Esophagus muscularis mucosa (tissue), 4 donors: ENCODE measurements around the gene CMTM7. TPM values are rescaled to one million over a fixed set of nuclear protein-coding genes. Genes with fewer than 3 reads are reported as not detected.

ENCODE experiments used
- DNase-seq: peaks from one replicate; pipeline ENCODE4 v3.0.0-alpha.2; 2017; ENCODE audit errors: extremely low spot score
- H3K27ac ChIP-seq, 4 donors: fragments of 200-600 bp; sonication (generic); replicated peaks in 1 of 4; 1 replicate in 3 of 4; 2 replicates in 1 of 4; pipeline ENCODE4 v1.5.1; 2016 to 2019; ENCODE audit warnings: mild to moderate bottlenecking in 1 of 4
- H3K27me3 ChIP-seq, 4 donors: fragments of 200-600 bp; sonication (generic); one replicate each; pipeline versions ENCODE4 v1.5.1 to v1.6.0; 2016 to 2019
- H3K36me3 ChIP-seq, 4 donors: fragments of 200-600 bp; sonication (generic); one replicate each; pipeline ENCODE4 v1.5.1; 2016 to 2019
- H3K4me1 ChIP-seq, 4 donors: fragments of 200-600 bp; sonication (generic); one replicate each; pipeline ENCODE4 v1.5.1; 2016 to 2019
- H3K4me3 ChIP-seq, 4 donors: fragments of 200-600 bp; sonication (generic); 1 replicate in 2 of 4; 2 replicates in 2 of 4; pipeline ENCODE4 v1.5.1; 2016 to 2019; ENCODE audit warnings: mild to moderate bottlenecking in 4 of 4, moderate library complexity in 1 of 4
- H3K9me3 ChIP-seq, 4 donors: fragments of 200-600 bp; sonication (generic); 1 replicate in 3 of 4; 2 replicates in 1 of 4; pipeline ENCODE4 v1.5.1; 2016 to 2019
- EP300 ChIP-seq: sonication (generic); formaldehyde crosslinking; IDR thresholded peaks from one replicate; pipeline ENCODE4 v1.6.1; 2017; ENCODE audit warnings: antibody characterized with exemption
- POLR2A ChIP-seq: fragments of 450-650 bp; IDR thresholded peaks from one replicate; pipeline ENCODE4 v1.6.1; 2017; ENCODE audit warnings: antibody characterized with exemption, moderate library complexity, mild to moderate bottlenecking, low read depth
- POLR2AphosphoS5 ChIP-seq, 2 donors: sonication (generic); formaldehyde crosslinking; IDR thresholded peaks; one replicate each; pipeline ENCODE4 v1.6.1; 2017; ENCODE audit warnings: antibody characterized with exemption in 2 of 2
- WGBS: methylation state at CpG from one replicate; pipeline ENCODE4 v1.1.5; 2018; 5-methylcytosine and 5-hydroxymethylcytosine counted together
- intact Hi-C: fragments of 100-400 bp; cut with DNase I; formaldehyde crosslinking; loops from one replicate; pipeline ENCODE4 v1.15.1; 2023
- total RNA-seq, 4 donors: library from RNA; depleted of rRNA; stranded (reverse); fragments of >200 nt; gene quantifications; one replicate each; pipeline versions ENCODE4 v1.1.0 to v1.2.1, GENCODE V29; 2016
- TF ChIP-seq, protein P1 (sequence below), 3 experiments: fragments of 200-600 bp in 2 of 3; fragments of 450-650 bp in 1 of 3; sonication (generic) in 2 of 3; IDR thresholded peaks; one replicate each; pipeline ENCODE4 v1.5.1; 2017 to 2019; ENCODE audit warnings: antibody characterized with exemption in 3 of 3, mild to moderate bottlenecking in 2 of 3, moderate library complexity in 1 of 3

Gene CMTM7
- total RNA-seq, 4 donors from 2014 or later = 8.2 to 10.8 (median 8.5) TPM

DNA sequence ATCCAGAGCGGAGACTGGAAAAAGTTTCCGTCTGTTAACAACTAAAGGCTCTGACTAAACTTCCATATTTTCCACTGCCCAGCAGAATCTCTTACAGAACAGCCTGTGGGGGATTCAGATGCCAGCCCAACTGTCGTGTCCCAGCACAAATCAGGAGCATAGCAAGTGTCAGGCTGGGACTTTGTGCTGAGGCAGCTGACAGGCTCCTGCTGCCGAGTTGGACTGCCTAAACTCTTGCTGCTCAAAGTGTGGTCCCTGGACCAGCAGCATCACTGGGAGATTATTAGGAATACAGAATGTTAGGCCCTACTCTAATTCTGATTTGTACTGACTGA lies 31.2 kb upstream of the CMTM7 start:
- Histone ChIP-seq H3K4me3 (no peak overlapping the region), H3K27ac (no peak overlapping the region), H3K9me3 (no peaks in the 10 kb centered on the region), H3K27me3 (no peaks in the 10 kb centered on the region), H3K36me3 (peaks cover 0 to 13% (median 0%) of the 10 kb centered on the region in 4 donors), H3K4me1 (no peaks in the 10 kb centered on the region)
- TF ChIP-seq, protein P1, sequence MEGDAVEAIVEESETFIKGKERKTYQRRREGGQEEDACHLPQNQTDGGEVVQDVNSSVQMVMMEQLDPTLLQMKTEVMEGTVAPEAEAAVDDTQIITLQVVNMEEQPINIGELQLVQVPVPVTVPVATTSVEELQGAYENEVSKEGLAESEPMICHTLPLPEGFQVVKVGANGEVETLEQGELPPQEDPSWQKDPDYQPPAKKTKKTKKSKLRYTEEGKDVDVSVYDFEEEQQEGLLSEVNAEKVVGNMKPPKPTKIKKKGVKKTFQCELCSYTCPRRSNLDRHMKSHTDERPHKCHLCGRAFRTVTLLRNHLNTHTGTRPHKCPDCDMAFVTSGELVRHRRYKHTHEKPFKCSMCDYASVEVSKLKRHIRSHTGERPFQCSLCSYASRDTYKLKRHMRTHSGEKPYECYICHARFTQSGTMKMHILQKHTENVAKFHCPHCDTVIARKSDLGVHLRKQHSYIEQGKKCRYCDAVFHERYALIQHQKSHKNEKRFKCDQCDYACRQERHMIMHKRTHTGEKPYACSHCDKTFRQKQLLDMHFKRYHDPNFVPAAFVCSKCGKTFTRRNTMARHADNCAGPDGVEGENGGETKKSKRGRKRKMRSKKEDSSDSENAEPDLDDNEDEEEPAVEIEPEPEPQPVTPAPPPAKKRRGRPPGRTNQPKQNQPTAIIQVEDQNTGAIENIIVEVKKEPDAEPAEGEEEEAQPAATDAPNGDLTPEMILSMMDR (IDR thresholded peaks at IDR 0.05) = no peak
- TF ChIP-seq POLR2AphosphoS5 (IDR thresholded peaks at IDR 0.05) = no peak
- no peak for TF ChIP-seq EP300
- TF ChIP-seq POLR2A = no peak
- intact Hi-C loops = no loop called here
- DNase-seq = no peak
- 60% methylated on average over 4 of the region's 4 CpGs for WGBS

DNA sequence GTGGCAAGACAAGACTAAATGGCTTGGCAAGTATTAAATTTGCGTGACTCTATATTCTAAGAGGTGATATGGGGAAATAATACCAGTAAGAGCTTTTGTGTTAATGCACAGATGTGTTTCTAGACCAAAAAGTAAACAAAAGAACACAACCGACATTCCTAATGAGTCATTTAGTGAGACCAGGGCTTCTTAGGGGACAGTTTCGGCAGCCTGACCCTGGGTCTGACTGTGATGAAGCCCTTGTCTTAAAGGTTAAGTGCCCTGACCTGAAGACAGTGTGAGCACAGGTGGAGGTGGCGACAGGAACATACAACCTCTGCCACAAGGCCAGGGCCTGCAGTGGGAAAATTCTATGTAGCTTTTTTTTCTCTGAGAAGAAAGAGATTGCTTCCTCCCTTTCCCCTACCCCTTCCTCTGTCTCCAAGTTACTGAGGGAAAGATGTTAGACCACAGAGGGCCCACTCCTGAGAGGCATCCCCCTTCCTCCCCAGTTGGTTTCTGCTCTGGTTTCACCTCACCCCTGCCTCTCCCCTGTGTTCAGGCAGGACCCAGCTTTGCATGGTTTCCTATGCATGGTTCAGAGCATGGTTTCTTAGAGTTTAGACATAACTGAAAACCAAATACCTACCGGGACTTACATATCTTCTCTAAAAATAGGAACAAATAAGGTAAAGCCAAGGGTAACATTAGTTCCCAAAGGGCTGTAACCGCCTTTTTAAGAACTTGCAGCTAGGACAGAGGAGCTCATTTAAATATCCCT lies 24.8 kb upstream of the CMTM7 start:
- WGBS = 68% methylated on average over 6 of the region's 6 CpGs
- no peaks in the 10 kb centered on the region for H3K4me1 ChIP-seq
- no peak overlapping the region for H3K27ac ChIP-seq
- no peak for DNase-seq
- TF ChIP-seq EP300 = no peak
- H3K36me3 ChIP-seq = peaks cover 0 to 26% (median 0%) of the 10 kb centered on the region in 4 donors
- intact Hi-C loops = no loop called here
- H3K27me3 ChIP-seq = no peaks in the 10 kb centered on the region
- H3K9me3 ChIP-seq = no peaks in the 10 kb centered on the region
- no peak overlapping the region for H3K4me3 ChIP-seq

DNA sequence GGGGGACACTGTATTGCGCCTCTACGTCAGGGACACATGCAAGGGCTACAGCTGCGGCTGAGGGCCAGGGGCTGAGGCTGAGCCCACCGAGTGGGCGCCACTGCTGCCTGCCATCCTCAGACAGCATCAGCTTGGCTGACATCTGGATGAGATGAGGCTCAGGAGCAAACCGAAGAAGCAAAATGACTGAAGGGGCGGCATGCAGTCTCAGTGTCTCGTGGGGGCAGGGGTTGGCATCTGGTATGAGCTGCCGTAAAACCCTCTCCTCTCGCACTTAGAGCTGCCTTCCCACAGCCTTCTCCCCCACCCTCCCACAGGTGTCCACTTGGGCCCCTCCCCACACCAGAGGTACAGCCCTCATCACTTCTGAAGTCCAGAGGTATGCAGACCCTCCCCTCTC lies 24.2 kb upstream of the CMTM7 start:
- no peak overlapping the region for H3K4me3 ChIP-seq
- no peaks in the 10 kb centered on the region for H3K27me3 ChIP-seq
- intact Hi-C loops = no loop called here
- peaks cover 0 to 24% (median 0%) of the 10 kb centered on the region in 4 donors for H3K36me3 ChIP-seq
- no peak for DNase-seq
- TF ChIP-seq, protein P1 (IDR thresholded peaks at IDR 0.05) = no peak
- TF ChIP-seq POLR2A = no peak
- H3K9me3 ChIP-seq = no peaks in the 10 kb centered on the region
- WGBS = 89% methylated on average over 10 of the region's 10 CpGs
- H3K4me1 ChIP-seq = no peaks in the 10 kb centered on the region
- H3K27ac ChIP-seq = no peak overlapping the region

DNA sequence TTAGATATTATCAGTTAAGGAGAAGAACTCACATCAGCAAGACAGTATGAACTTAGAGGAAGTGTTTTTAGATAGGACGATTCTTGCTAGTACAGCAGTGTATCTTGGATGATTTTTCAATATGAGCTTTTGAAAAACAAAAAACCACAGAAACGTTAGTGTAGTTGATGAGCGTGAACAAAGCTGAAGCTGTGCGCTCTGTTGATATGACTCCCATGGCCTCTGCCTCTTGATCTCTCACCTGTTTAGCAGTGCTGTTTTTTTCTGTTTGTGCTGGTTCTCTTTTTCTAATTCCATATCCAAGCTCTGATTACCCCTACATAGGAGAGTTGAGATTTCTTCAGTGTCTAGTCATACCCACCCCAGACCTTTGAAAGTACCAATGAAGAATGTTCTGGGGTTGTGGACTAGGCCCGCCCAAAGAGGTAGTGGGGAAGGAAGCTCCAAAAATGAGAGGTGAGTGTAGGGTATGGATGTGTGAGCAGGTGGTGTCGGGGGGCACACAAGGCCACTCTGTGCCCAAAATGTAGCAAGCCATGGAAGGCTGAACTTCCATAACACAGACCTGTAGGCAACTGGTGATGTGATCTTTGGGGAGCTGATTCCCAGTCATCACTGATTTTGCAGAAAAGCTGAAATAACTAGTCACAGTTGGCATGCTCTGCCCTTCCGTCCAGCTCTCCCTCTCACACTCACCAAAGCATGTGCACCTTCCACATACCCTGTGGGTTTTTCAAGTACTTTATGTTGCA lies 20.0 kb upstream of the CMTM7 start:
- DNase-seq = no peak
- WGBS = 89% methylated on average over 7 of the region's 7 CpGs
- H3K4me3 ChIP-seq = no peak overlapping the region
- H3K4me1 ChIP-seq = peaks cover 0 to 5% (median 0%) of the 10 kb centered on the region in 4 donors
- no peaks in the 10 kb centered on the region for H3K9me3 ChIP-seq
- peaks cover 0 to 13% (median 0%) of the 10 kb centered on the region in 4 donors for H3K36me3 ChIP-seq
- H3K27ac ChIP-seq = no peak overlapping the region
- no peaks in the 10 kb centered on the region for H3K27me3 ChIP-seq
- no peak for TF ChIP-seq EP300
- TF ChIP-seq POLR2A = no peak
- TF ChIP-seq, protein P1 (IDR thresholded peaks at IDR 0.05) = no peak
- TF ChIP-seq POLR2AphosphoS5 (IDR thresholded peaks at IDR 0.05) = no peak
- intact Hi-C loops = loop anchor here (10.0 kb wide), 1 partner anchor 293 kb away; no protein-coding TSS in a partner anchor

DNA sequence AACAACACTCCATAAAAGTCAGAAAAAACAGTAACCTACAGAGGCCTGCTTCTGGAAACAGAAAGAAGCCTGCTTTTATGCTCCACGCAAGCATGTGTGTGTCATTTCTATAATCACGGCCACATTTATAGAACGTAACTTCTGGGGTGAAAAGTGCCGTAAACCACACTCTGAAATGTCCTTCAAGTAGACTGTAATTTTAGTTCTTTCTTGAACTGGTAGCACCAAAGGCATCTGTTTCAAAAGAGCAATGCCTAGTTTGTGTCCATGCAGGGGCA lies 19.5 kb upstream of the CMTM7 start:
- WGBS = 91% methylated on average over 4 of the region's 4 CpGs
- peaks cover 0 to 10% (median 0%) of the 10 kb centered on the region in 4 donors for H3K36me3 ChIP-seq
- H3K27me3 ChIP-seq = no peaks in the 10 kb centered on the region
- DNase-seq = no peak
- H3K4me3 ChIP-seq = no peak overlapping the region
- peaks cover 0 to 5% (median 0%) of the 10 kb centered on the region in 4 donors for H3K4me1 ChIP-seq
- H3K27ac ChIP-seq = no peak overlapping the region
- no peaks in the 10 kb centered on the region for H3K9me3 ChIP-seq
- TF ChIP-seq, protein P1 (IDR thresholded peaks at IDR 0.05) = no peak
- TF ChIP-seq POLR2AphosphoS5 (IDR thresholded peaks at IDR 0.05) (no peak), EP300 (no peak), POLR2A (no peak)
- intact Hi-C loops = loop anchor here (10.0 kb wide), 1 partner anchor 293 kb away; no protein-coding TSS in a partner anchor
